CD14-positive monocyte (primary cell): ENCODE measurements around the gene PTGDS. TPM values are rescaled to one million over a fixed set of nuclear protein-coding genes. Genes with fewer than 3 reads are reported as not detected.

Experiments used
- DNase-seq, 3 donors: peaks; one replicate each; pipeline ENCODE4 v3.0.0-alpha.2; 2011 to 2022
- H2AFZ ChIP-seq: 2 replicates; pipeline ENCODE4 v1.6.0; 2012; ENCODE audit warnings: mild to moderate bottlenecking, low read depth, low read length, inconsistent platforms; ENCODE audit not compliant: insufficient read depth, poor library complexity, severe bottlenecking
- H3K27ac ChIP-seq, 2 donors: 1 replicate in 1 of 2; 2 replicates in 1 of 2; pipeline ENCODE4 v1.5.1; 2012 to 2013; ENCODE audit warnings: low read length in 2 of 2, control low read depth in 1 of 2, inconsistent platforms in 1 of 2, low read depth in 1 of 2, mild to moderate bottlenecking in 1 of 2
- H3K27me3 ChIP-seq, 2 donors: one replicate each; pipeline versions ENCODE4 v1.6.0 to v1.6.1; 2011 to 2013; ENCODE audit warnings: low read length in 2 of 2; ENCODE audit not compliant: control insufficient read depth in 2 of 2, insufficient read depth in 2 of 2
- H3K36me3 ChIP-seq, 2 donors: replicated peaks in 1 of 2; 1 replicate in 1 of 2; 2 replicates in 1 of 2; pipeline versions ENCODE4 v1.5.1 to v1.6.1; 2012 to 2013; ENCODE audit warnings: low read length in 2 of 2, control low read depth in 1 of 2, inconsistent platforms in 1 of 2, mild to moderate bottlenecking in 1 of 2; ENCODE audit not compliant: insufficient read depth in 2 of 2, control insufficient read depth in 1 of 2
- H3K4me1 ChIP-seq, 2 donors: 1 replicate in 1 of 2; 2 replicates in 1 of 2; pipeline versions ENCODE4 v1.5.1 to v1.6.1; 2012 to 2013; ENCODE audit warnings: low read length in 2 of 2, control low read depth in 1 of 2, inconsistent platforms in 1 of 2, mild to moderate bottlenecking in 1 of 2, moderate library complexity in 1 of 2; ENCODE audit not compliant: insufficient read depth in 2 of 2, control insufficient read depth in 1 of 2
- H3K4me2 ChIP-seq: replicated peaks from 2 replicates; pipeline ENCODE3; 2012; ENCODE audit warnings: low read length, moderate library complexity, mild to moderate bottlenecking; ENCODE audit not compliant: poor library complexity, severe bottlenecking; ENCODE audit errors: extremely low read depth
- H3K4me3 ChIP-seq, 3 experiments: fragments of 200-600 bp in 1 of 3; sonication (generic) in 1 of 3; replicated peaks in 1 of 3; 1 replicate in 2 of 3; 2 replicates in 1 of 3; pipeline ENCODE4 v1.5.1; 2011 to 2013; ENCODE audit warnings: low read length in 3 of 3, mild to moderate bottlenecking in 3 of 3, control low read depth in 2 of 3, low read depth in 2 of 3, inconsistent platforms in 1 of 3, moderate library complexity in 1 of 3
- H3K79me2 ChIP-seq: 2 replicates; pipeline ENCODE4 v1.6.0; 2012; ENCODE audit warnings: mild to moderate bottlenecking, control low read depth, inconsistent platforms, low read length, moderate library complexity; ENCODE audit not compliant: insufficient read depth
- H3K9ac ChIP-seq: 2 replicates; pipeline ENCODE4 v1.6.0; 2017; ENCODE audit warnings: low read length, mild to moderate bottlenecking; ENCODE audit not compliant: insufficient read depth, poor library complexity, severe bottlenecking
- H3K9me3 ChIP-seq, 2 donors: replicated peaks in 1 of 2; 1 replicate in 1 of 2; 2 replicates in 1 of 2; pipeline versions ENCODE4 v1.5.1 to v1.6.1; 2012 to 2013; ENCODE audit warnings: low read length in 2 of 2, control low read depth in 1 of 2; ENCODE audit not compliant: control insufficient read depth in 1 of 2, insufficient read depth in 1 of 2
- H4K20me1 ChIP-seq: 2 replicates; pipeline ENCODE4 v1.6.0; 2012; ENCODE audit warnings: mild to moderate bottlenecking, low read length, control low read depth, moderate library complexity; ENCODE audit not compliant: insufficient read depth
- H3K27ac Mint-ChIP-seq, 7 donors: one replicate each; pipeline ENCODE4 v1.8.0; 2020; ENCODE audit warnings: mild to moderate bottlenecking in 7 of 7, mixed read lengths in 7 of 7, moderate library complexity in 6 of 7, inconsistent platforms in 2 of 7
- H3K27me3 Mint-ChIP-seq, 3 donors: one replicate each; pipeline ENCODE4 v1.8.0; 2021 to 2022; ENCODE audit warnings: low read depth in 3 of 3, mild to moderate bottlenecking in 3 of 3, mixed read lengths in 3 of 3, moderate library complexity in 3 of 3, inconsistent platforms in 1 of 3
- H3K36me3 Mint-ChIP-seq, 2 donors: one replicate each; pipeline ENCODE4 v1.8.0; 2020; ENCODE audit warnings: mixed read lengths in 2 of 2, inconsistent platforms in 1 of 2, mild to moderate bottlenecking in 1 of 2
- H3K4me1 Mint-ChIP-seq: one replicate; pipeline ENCODE4 v1.8.0; 2020; ENCODE audit warnings: mild to moderate bottlenecking, mixed read lengths
- H3K4me3 Mint-ChIP-seq, 2 donors: one replicate each; pipeline ENCODE4 v1.8.0; 2020; ENCODE audit warnings: mild to moderate bottlenecking in 2 of 2, mixed read lengths in 2 of 2, moderate library complexity in 1 of 2
- H3K9me3 Mint-ChIP-seq, 7 donors: one replicate each; pipeline ENCODE4 v1.8.0; 2020 to 2022; ENCODE audit warnings: mixed read lengths in 7 of 7, mild to moderate bottlenecking in 6 of 7, moderate library complexity in 6 of 7, inconsistent platforms in 2 of 7
- CTCF ChIP-seq: fragments of 200-600 bp; IDR thresholded peaks from one replicate; pipeline ENCODE4 v1.8.0; 2022; ENCODE audit warnings: antibody characterized with exemption, mild to moderate bottlenecking
- WGBS: methylation state at CpG from one replicate; pipeline ENCODE4 v1.1.5; 2013; ENCODE audit warnings: missing lambda C conversion rate; ENCODE audit not compliant: insufficient coverage; 5-methylcytosine and 5-hydroxymethylcytosine counted together
- intact Hi-C, 2 donors: fragments of 100-400 bp; cut with micrococcal nuclease; formaldehyde crosslinking; loops; one replicate each; pipeline versions ENCODE4 v1.15.0 to v1.15.1; 2023
- polyA plus RNA-seq, 3 donors: library from polyadenylated mRNA; depleted of rRNA in 1 of 3; unstranded in 2 of 3; stranded (reverse) in 1 of 3; fragments of 300-500 nt in 2 of 3; fragments of >200 nt in 1 of 3; fragmentation: Illumina TruSeq in 2 of 3; gene quantifications; 1 replicate in 2 of 3; 2 replicates in 1 of 3; pipeline ENCODE4 v1.2.3, GENCODE V29; 2012 to 2021

Gene PTGDS
- polyA plus RNA-seq, 3 donors: 0.34 to 1.5 TPM; not detected in 1

- H3K27ac Mint-ChIP-seq: peak overlapping the region in 6 of 7 donors; percentile 30 to 66 (median 54)
- H3K27me3 Mint-ChIP-seq: peaks cover 0 to 6% (median 4%) of the 10 kb centered on the region in 3 donors
Observed at GRCh38 chr9:136943291-136944211, 33.8 kb upstream of the PTGDS start.

More at GRCh38 chr9:136943291-136944211, 33.8 kb upstream of the PTGDS start:
- Histone ChIP-seq H3K4me1 (peaks cover 12 to 25% of the 10 kb centered on the region in 2 donors), H4K20me1 (peaks cover 49% of the 10 kb centered on the region), H2AFZ (peak overlapping the region; percentile 43), H3K9ac (peak overlapping the region; percentile 80), H3K36me3 (peaks cover 39 to 42% of the 10 kb centered on the region in 2 donors), H3K27ac (peak overlapping the region; percentile 47 to 80), H3K27me3 (no peaks in the 10 kb centered on the region), H3K9me3 (no peaks in the 10 kb centered on the region), H3K4me2 (peak overlapping the region; percentile 93), H3K4me3 (peak overlapping the region; percentile 79 to 86 (median 79)), H3K79me2 (peaks cover 20% of the 10 kb centered on the region)
- DNase-seq: peak in 1 of 3 donors; percentile 5
- intact Hi-C loops: loop anchor here (2.0 to 10.0 kb wide), 4 partner anchors 57 to 139 kb away; partner anchors contain the start of genes AJM1 (in 1 of the 2), FUT7 (in 1 of the 2), PHPT1 (in 1 of the 2) and RABL6 (in 1 of the 2)
- peak overlapping the region; percentile 73 to 83 for H3K4me3 Mint-ChIP-seq
- no peak for TF ChIP-seq CTCF
- peaks cover 17% of the 10 kb centered on the region for H3K4me1 Mint-ChIP-seq
- peaks cover 26 to 44% of the 10 kb centered on the region in 2 donors for H3K36me3 Mint-ChIP-seq
- 29% methylated on average over 56 of the region's 61 CpGs for WGBS
- H3K9me3 Mint-ChIP-seq: peaks cover 0 to 2% (median 0%) of the 10 kb centered on the region in 7 donors
